GM12891 (cell line): Measurements from ENCODE around the gene PSG1.
"Not testable (repeated sequence)": the region's sequence is repeated elsewhere in the genome, so short reads cannot be mapped to it uniquely, and the experiment has no call there.

ENCODE experiments used
- PAX5 ChIP-seq: IDR thresholded peaks from 2 replicates; pipeline ENCODE4 v1.6.1; 2011; ENCODE audit warnings: low read length, moderate library complexity, mild to moderate bottlenecking; ENCODE audit not compliant: insufficient read depth, severe bottlenecking
- POLR2A ChIP-seq: IDR thresholded peaks from 2 replicates; pipeline ENCODE4 v1.6.1; 2011; ENCODE audit warnings: low read depth, low read length, control low read depth
- POLR2AphosphoS5 ChIP-seq: IDR thresholded peaks from 2 replicates; pipeline ENCODE4 v1.6.1; 2011; ENCODE audit warnings: low read depth, low read length, control low read depth
- POU2F2 ChIP-seq: IDR thresholded peaks from 2 replicates; pipeline ENCODE4 v1.6.1; 2011; ENCODE audit warnings: low read depth, mild to moderate bottlenecking, control low read depth, low read length, moderate library complexity
- SPI1 ChIP-seq: IDR thresholded peaks from 2 replicates; pipeline ENCODE4 v1.6.1; 2011; ENCODE audit warnings: low read depth, low read length, control low read depth
- TAF1 ChIP-seq: IDR thresholded peaks from 2 replicates; pipeline ENCODE4 v1.6.1; 2011; ENCODE audit warnings: low read depth, low read length, control low read depth

DNA sequence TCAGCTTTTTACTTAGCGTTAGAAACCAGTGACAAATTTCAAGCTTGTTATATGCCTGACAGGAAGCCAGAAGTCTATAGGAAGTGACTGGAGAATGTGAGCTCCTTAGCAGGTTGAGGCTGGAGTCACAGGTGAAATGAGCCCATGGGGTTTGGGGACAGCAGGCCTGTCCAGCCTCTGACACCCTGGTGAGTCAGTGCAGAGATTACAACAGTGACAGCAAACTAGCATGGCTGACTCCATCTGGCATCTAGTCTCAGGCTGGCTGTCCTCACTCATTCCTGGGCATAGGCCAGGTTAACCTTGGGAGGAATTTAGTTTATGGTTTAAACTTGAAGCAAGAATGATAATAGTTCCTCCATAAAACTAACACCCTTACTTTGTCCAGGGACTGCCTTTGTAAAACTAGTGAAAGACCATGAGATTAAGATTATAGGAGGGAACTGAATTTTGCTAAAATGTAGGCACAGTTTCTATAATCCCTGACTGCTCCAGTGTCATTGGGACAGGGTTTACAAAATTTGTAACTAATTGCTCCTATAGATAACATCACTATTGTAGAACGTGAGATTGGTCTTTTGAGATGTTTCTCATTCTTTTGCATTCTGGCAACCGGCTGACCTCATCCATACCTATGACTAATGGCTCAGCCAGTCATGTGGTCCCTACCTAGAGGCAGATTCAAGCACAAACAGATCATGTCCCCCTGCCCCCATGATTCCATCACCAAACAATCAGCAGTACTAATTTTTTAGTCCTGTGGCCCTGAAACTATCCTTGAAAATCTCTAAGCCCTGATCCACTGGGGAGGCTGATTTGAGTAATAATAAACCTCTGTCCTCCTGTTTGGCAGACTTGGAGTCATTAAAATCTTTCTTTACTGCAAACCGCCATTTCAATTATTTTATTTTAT, 4.4 kb downstream of the PSG1 start:
- TF ChIP-seq POLR2A, TAF1, POLR2AphosphoS5, SPI1, POU2F2, PAX5: not testable (repeated sequence)
